Measurements from ENCODE around the gene HES3.
"Not testable (repeated sequence)": the region's sequence is repeated elsewhere in the genome, so short reads cannot be mapped to it uniquely, and the experiment has no call there.

HES3 gene

GRCh38 chr1:6218375-6219164 is 25.4 kb upstream of the HES3 start:
- DNase-seq (ENCODE audit: extremely low read depth in 1 of 2, low read depth in 1 of 2), result no peak

GRCh38 chr1:6219641-6220040 is 24.3 kb upstream of the HES3 start:
- not testable (repeated sequence) for DNase-seq (ENCODE audit: extremely low read depth in 1 of 2, low read depth in 1 of 2)

- DNase-seq (ENCODE audit: extremely low read depth in 1 of 2, low read depth in 1 of 2), result no peak
Measured at GRCh38 chr1:6220236-6220635, 23.7 kb upstream of the HES3 start.

- DNase-seq (ENCODE audit: extremely low read depth in 1 of 2, low read depth in 1 of 2), result no peak
Measured at GRCh38 chr1:6221210-6221784, 22.7 kb upstream of the HES3 start.

GRCh38 chr1:6222636-6223035 is 21.3 kb upstream of the HES3 start:
- DNase-seq (ENCODE audit: extremely low read depth in 1 of 2, low read depth in 1 of 2), result no peak

- DNase-seq (ENCODE audit: extremely low read depth in 1 of 2, low read depth in 1 of 2), result no peak
Measured at GRCh38 chr1:6223617-6224016, 20.4 kb upstream of the HES3 start.

GRCh38 chr1:6224718-6225117 is 19.3 kb upstream of the HES3 start:
- no peak for DNase-seq (ENCODE audit: extremely low read depth in 1 of 2, low read depth in 1 of 2)

GRCh38 chr1:6225651-6226050 is 18.3 kb upstream of the HES3 start:
- DNase-seq (ENCODE audit: extremely low read depth in 1 of 2, low read depth in 1 of 2), result no peak

DNA sequence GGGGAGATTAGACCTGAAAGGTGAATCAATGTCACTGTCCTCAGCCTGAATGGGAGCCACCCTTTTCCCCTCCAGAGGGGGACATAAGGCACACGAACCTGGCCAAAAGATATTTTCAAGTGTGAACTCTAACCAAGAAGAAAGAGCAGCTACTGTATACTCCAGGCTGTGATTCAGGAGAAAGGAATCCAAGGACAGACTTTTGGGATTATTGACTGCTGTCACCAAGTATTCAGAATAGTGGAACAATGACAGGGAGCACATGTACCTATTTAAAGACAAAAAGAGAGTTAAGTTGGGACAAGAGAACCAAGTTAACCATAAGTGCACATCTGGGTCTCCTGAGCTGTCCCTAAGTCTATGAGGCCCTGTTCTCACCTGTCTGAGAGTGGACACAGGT is 10.6 kb upstream of the HES3 start:
- no peak for DNase-seq (ENCODE audit: extremely low read depth in 1 of 2, low read depth in 1 of 2)

DNA sequence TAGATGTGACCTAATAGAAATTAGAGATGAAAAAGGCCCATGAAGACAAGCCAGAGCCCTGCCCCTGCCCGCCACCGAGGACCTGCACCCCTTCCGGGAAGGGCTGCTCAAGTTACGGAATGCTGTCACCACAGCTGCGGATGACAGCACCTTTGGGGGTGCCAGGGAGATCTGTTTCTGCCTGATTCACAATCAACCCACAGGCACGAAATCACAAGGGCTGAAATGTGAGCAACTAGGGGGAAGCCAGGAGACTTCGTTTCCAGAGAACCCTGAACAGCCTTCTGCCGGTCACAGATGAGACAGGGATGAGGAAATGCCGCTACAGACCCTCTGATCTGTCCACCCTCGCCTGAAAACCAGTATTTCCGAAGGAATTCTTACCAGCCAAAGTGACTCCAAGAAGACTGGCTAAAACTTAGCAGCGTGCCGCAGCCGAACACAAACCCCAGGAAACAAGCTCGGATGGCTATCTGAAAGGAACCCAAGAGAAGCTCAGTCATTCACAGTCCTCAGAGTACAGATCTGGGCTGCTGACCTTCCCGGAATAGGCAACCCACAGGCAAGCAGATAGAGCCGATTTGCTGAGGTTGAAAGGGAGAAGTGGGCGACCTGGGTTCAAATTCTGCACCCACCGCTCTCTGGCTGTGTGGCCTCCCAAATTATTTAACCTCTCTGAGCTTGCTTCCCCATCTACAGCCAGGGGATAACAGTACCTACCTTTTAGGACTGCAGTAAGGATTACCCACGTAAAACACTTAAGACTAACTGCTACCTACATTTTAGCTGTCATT is 9.3 kb upstream of the HES3 start:
- DNase-seq (ENCODE audit: extremely low read depth in 1 of 2, low read depth in 1 of 2), result no peak

- DNase-seq (ENCODE audit: extremely low read depth in 1 of 2, low read depth in 1 of 2), result no peak
Measured at GRCh38 chr1:6235296-6235677, 8.7 kb upstream of the HES3 start.

GRCh38 chr1:6237093-6237492 is 6.9 kb upstream of the HES3 start:
- no peak for DNase-seq (ENCODE audit: extremely low read depth in 1 of 2, low read depth in 1 of 2)

GRCh38 chr1:6239213-6239752 is 4.7 kb upstream of the HES3 start:
- no peak for DNase-seq (ENCODE audit: extremely low read depth in 1 of 2, low read depth in 1 of 2)

GRCh38 chr1:6239950-6240768 is 3.8 kb upstream of the HES3 start:
- no peak for DNase-seq (ENCODE audit: extremely low read depth in 1 of 2, low read depth in 1 of 2)

DNA sequence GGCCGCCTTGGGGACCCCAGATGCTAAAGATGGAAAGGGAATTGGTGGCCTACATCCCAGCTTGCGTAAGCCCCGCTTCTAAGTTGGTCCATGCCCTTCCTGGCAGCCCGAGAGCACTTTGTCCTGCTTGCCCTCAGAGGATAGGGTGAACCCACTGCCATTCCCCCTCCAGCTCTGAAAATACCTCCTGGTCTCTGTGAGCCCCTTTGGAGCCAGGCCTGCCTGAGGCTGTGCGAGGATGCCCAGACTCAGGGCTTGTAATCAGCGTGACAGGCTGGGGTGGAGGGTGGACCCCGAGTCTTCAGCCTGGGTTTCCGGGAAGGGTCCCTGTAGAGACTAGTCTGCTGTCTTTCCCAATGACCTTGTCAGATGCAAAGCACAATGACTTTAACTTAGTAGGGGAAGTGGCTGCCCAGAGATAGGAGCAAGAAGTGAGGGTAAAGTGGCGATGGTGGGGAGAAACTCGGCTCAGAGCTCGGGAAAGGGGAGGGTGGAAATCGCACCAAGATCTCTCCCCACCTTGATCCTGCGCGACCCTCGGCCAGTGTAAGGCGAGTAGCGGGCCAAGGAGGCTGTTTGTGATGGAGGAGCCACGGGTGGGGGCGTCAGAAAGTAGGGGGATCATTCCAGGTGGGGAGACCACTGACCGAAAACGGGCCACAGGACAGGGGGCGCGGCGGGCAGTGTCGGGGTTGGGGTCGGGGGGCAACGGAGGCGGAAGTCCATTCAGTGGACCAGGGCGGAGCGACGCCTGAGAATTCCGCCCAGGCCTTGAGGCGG is 2.7 kb upstream of the HES3 start:
- no peak for DNase-seq (ENCODE audit: extremely low read depth in 1 of 2, low read depth in 1 of 2)

- no peak for DNase-seq (ENCODE audit: extremely low read depth in 1 of 2, low read depth in 1 of 2)
Measured at GRCh38 chr1:6241887-6242740, 1.9 kb upstream of the HES3 start.

DNA sequence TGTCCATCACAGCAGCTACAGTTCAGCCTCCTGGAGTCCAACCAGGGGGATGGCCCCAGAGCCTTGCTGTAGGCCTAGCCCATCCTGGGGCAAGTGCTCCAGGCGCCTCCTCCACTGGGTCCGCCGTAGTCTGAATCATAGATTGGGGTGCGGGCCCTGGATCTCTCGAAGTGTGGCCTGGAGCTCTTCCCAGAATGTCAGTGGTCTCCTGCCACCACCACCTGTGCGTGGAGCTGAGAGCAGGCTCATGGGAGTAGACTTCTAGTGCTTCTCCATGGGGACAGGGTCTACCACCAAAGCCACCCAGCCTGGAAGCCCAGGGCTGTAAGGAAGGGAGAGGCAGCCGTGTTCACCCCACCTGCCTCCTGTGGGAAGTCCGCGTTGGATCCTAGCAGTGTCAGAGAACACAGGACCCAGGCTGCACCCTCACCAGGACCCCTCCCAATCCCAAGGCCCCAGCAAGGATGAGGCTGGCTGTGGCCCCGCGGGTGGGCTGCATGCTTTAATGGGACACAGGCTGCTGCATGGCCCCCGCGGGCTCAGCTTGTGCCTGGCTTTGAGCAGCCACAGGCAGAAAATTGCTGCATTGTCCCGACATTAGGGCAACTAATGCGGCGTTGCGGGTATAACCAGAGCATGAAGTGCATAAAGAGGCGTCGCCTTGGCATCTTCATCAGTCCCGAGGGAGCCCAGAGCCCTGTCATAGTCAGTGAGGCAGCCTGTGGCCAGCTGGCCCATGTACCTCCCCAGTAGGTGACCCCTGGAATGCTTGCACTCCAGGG is 735 bp upstream of the HES3 start:
- DNase-seq (ENCODE audit: extremely low read depth in 1 of 2, low read depth in 1 of 2), result no peak

DNA sequence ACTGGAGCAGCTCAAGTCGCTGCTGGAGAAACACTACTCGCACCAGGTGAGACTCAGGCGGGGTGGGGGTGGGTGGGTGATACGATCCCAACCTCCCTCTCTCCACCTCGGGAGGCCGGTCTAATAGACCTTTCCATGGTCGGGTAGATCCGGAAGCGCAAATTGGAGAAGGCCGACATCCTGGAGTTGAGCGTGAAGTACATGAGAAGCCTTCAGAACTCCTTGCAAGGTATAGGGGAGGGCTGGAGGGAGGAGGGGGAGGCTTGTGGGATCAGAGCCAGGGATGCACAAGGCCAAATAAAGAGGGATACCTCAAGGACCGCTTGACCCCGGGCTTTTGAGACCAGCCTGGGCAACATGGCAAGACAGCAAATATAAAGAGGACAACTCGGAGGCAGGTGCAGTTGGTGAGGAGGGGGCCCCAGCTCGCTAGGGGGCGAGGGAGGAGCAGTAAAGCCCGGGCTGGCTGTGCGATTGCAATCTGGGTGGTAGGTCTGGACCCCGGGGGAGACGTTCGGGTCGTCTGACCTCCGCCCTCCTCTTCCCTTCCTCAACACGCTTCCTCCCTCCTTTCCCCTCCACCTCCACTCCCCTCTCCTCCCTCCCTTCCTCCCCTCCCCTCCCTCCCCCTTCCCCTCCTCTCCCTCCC is 546 bp downstream of the HES3 start:
- DNase-seq (ENCODE audit: extremely low read depth in 1 of 2, low read depth in 1 of 2), result no peak
